Loucy (cell line): ENCODE results near the gene OCIAD1.

Experiments used
- EZH2phosphoT487 ChIP-seq: fragments of 200-600 bp; IDR thresholded peaks from 2 replicates; pipeline ENCODE4 v1.6.1; 2018; ENCODE audit warnings: antibody characterized with exemption, mild to moderate bottlenecking, moderate library complexity, borderline replicate concordance
- TF ChIP-seq, protein P1 (sequence below): fragments of 200-600 bp; sonication (generic); conservative IDR thresholded peaks from 2 replicates; pipeline ENCODE4 v1.5.1; 2014; ENCODE audit warnings: mild to moderate bottlenecking, antibody characterized with exemption, low read length

DNA sequence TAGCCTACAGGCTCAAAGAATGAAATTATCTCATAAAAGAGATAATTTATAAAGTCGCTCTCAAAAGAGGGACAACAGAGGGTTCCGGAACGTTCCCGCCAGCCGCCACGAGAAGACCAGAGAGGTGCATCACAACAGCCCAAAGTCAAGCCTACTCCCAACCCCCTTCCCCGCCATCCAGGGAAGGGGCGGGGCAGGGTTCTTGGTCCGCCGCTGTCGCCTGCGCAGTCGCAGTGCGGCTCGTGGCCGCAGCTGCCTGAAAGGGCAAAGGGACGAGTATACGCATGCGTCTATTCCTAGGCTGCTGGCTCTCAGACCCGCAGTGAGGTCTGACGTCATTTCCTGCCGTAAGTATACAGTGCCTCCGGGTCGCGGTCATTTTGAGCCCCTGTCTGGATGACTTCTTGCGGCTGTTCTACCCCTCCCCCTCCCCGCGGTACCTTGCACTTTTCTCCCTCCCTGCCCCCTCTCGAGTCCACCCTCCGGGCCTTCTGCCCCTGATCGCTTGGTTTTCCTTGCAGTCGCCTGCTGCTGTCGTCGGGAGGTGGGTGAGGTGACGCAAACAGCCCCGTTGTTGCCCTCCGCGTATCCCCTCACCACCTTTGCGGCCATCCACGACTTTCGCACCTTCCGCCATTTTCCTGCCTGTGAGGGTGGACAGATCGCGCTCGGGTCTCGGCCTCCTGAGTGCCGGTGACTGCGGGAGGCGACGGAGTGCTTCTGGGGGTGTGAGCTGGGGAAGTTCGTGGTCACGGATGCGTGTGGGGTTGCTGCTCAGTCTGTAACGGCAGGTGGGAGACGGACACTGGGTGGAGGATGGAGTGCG lies at the start of gene OCIAD1:
- TF ChIP-seq, protein P1, sequence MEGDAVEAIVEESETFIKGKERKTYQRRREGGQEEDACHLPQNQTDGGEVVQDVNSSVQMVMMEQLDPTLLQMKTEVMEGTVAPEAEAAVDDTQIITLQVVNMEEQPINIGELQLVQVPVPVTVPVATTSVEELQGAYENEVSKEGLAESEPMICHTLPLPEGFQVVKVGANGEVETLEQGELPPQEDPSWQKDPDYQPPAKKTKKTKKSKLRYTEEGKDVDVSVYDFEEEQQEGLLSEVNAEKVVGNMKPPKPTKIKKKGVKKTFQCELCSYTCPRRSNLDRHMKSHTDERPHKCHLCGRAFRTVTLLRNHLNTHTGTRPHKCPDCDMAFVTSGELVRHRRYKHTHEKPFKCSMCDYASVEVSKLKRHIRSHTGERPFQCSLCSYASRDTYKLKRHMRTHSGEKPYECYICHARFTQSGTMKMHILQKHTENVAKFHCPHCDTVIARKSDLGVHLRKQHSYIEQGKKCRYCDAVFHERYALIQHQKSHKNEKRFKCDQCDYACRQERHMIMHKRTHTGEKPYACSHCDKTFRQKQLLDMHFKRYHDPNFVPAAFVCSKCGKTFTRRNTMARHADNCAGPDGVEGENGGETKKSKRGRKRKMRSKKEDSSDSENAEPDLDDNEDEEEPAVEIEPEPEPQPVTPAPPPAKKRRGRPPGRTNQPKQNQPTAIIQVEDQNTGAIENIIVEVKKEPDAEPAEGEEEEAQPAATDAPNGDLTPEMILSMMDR: no peak
- TF ChIP-seq EZH2phosphoT487: no peak
